ENCODE measurements around the gene HOXB3.

GRCh38 chr17:48556576-48557401, 33.3 kb downstream of the HOXB3 start:
- TF ChIP-seq YY1 (IDR thresholded peaks at IDR 0.05; ENCODE audit: insufficient read depth, insufficient replicate concordance, low read depth, low read length) (no peak), ZBTB1 (CRISPR knock-in tag; IDR thresholded peaks at IDR 0.05; ENCODE audit: borderline replicate concordance) (no peak), HOXD1 (CRISPR knock-in tag; IDR thresholded peaks at IDR 0.05) (no peak), EP300 (IDR thresholded peaks at IDR 0.05; ENCODE audit: low read depth in 2 of 2, low read length in 2 of 2) (no peak), EP300 (CRISPR knock-in tag; IDR thresholded peaks at IDR 0.05; ENCODE audit: borderline replicate concordance) (no peak), ZFP36 (IDR thresholded peaks at IDR 0.05; ENCODE audit: borderline replicate concordance, low read depth, low read length, partially characterized antibody) (no peak), ZNF792 (CRISPR knock-in tag; IDR thresholded peaks at IDR 0.05) (no peak), KDM1A (CRISPR knock-in tag; IDR thresholded peaks at IDR 0.05) (no peak), ATF4 (CRISPR knock-in tag; IDR thresholded peaks at IDR 0.05) (no peak), CTCF (CRISPR knock-in tag; IDR thresholded peaks at IDR 0.05) (no peak)
- TF ChIP-seq, protein P1, sequence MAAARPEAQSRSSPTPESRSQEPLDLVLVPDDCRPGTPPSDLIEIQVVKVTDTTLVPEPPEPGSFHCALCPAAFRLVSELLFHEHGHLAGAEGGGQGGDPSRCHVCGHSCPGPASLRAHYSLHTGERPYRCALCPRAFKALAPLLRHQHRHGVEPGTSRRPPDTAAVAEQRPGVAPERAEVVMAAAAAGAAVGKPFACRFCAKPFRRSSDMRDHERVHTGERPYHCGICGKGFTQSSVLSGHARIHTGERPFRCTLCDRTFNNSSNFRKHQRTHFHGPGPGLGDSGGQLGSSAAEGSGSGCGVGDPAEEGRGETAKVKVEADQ (CRISPR knock-in tag; IDR thresholded peaks at IDR 0.05; ENCODE audit: borderline replicate concordance): no peak
- TF ChIP-seq, protein P2, sequence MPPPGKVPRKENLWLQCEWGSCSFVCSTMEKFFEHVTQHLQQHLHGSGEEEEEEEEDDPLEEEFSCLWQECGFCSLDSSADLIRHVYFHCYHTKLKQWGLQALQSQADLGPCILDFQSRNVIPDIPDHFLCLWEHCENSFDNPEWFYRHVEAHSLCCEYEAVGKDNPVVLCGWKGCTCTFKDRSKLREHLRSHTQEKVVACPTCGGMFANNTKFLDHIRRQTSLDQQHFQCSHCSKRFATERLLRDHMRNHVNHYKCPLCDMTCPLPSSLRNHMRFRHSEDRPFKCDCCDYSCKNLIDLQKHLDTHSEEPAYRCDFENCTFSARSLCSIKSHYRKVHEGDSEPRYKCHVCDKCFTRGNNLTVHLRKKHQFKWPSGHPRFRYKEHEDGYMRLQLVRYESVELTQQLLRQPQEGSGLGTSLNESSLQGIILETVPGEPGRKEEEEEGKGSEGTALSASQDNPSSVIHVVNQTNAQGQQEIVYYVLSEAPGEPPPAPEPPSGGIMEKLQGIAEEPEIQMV (CRISPR knock-in tag; IDR thresholded peaks at IDR 0.05; ENCODE audit: low read depth): no peak
